OCI-LY3 (cell line): ENCODE data around the gene HCAR3.

Source experiments
- H2AFZ ChIP-seq: fragments of 200-600, 300-600 bp; shearing (Covaris generic); 2 replicates; pipeline ENCODE4 v1.6.0; 2014; ENCODE audit warnings: antibody characterized with exemption, low read depth, low read length
- H3K27ac ChIP-seq: fragments of 200-600, 300-600 bp; sonication (generic); 2 replicates; pipeline ENCODE4 v1.5.1; 2014; ENCODE audit warnings: mild to moderate bottlenecking, low read length, moderate library complexity, mixed read lengths
- H3K27me3 ChIP-seq: fragments of 200-600, 300-600 bp; sonication (generic); 2 replicates; pipeline ENCODE4 v1.6.1; 2014; ENCODE audit warnings: low read depth, low read length, mixed read lengths
- H3K36me3 ChIP-seq: fragments of 200-600, 300-600 bp; sonication (generic); replicated peaks from 2 replicates; pipeline ENCODE3; 2014; ENCODE audit warnings: low read depth, low read length, mixed read lengths
- H3K4me1 ChIP-seq: fragments of 300-600, 200-600 bp; sonication (generic); 2 replicates; pipeline ENCODE4 v1.6.1; 2014; ENCODE audit warnings: low read length, mixed read lengths
- H3K4me2 ChIP-seq: fragments of 200-600, 300-600 bp; sonication (generic); 2 replicates; pipeline ENCODE4 v1.6.1; 2014; ENCODE audit warnings: low read length, mixed read lengths
- H3K4me3 ChIP-seq: fragments of 300-600, 200-600 bp; sonication (generic); 2 replicates; pipeline ENCODE4 v1.5.1; 2014; ENCODE audit warnings: antibody characterized with exemption, mild to moderate bottlenecking, low read length, moderate library complexity
- H3K79me2 ChIP-seq: fragments of 300-600, 200-600 bp; shearing (Covaris generic); 2 replicates; pipeline ENCODE4 v1.6.1; 2014; ENCODE audit warnings: mild to moderate bottlenecking, low read length, mixed read lengths
- H3K9ac ChIP-seq: fragments of 300-600, 200-600 bp; shearing (Covaris generic); 2 replicates; pipeline ENCODE4 v1.6.0; 2014; ENCODE audit warnings: mild to moderate bottlenecking, low read length, moderate library complexity
- H3K9me3 ChIP-seq: fragments of 200-600, 300-600 bp; shearing (Covaris generic); 2 replicates; pipeline ENCODE4 v1.6.1; 2014; ENCODE audit warnings: low read length, mixed read lengths; ENCODE audit not compliant: insufficient read depth
- H4K20me1 ChIP-seq: fragments of 200-600, 300-600 bp; sonication (generic); 2 replicates; pipeline ENCODE4 v1.6.1; 2016; ENCODE audit warnings: low read length, mixed read lengths; ENCODE audit not compliant: insufficient read depth
- EZH2phosphoT487 ChIP-seq: fragments of 200-600 bp; shearing (Covaris generic); IDR thresholded peaks from 2 replicates; pipeline ENCODE4 v1.6.1; 2018; ENCODE audit warnings: antibody characterized with exemption, mixed run types, low read depth
- TF ChIP-seq, protein P1 (sequence below): fragments of 200-600, 300-600 bp; sonication (generic); IDR thresholded peaks from 2 replicates; pipeline ENCODE4 v1.5.1; 2014; ENCODE audit warnings: antibody characterized with exemption, low read length, low read depth

The HCAR3 gene

DNA sequence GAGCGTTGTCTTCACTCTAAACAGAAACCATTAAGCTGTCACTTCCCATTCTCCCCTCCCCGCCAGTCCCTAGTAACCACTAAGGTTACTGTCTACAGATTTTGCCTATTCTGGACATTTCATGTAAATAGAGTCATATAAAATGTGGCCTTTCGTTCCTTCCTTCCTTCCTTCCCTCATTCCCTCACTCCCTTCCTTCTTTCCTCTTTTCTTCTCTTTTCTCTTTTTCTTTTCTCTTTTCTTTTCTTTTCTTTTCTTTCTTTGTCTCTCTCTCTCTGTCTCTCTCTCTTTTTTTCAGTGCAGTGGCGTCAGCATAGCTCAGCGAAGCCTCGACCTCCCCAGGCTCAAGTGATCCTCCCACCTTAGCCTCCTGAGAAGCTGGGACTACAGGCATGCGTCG is 51.3 kb downstream of the HCAR3 start:
- Histone ChIP-seq H3K4me1 (no peaks in the 10 kb centered on the region), H3K79me2 (no peaks in the 10 kb centered on the region), H3K27me3 (no peaks in the 10 kb centered on the region), H3K9me3 (no peaks in the 10 kb centered on the region), H3K4me2 (no peak overlapping the region), H2AFZ (no peak overlapping the region), H3K36me3 (no peaks in the 10 kb centered on the region), H3K27ac (no peak overlapping the region), H4K20me1 (no peaks in the 10 kb centered on the region), H3K9ac (no peak overlapping the region), H3K4me3 (no peak overlapping the region)
- TF ChIP-seq EZH2phosphoT487, result no peak
- TF ChIP-seq, protein P1, sequence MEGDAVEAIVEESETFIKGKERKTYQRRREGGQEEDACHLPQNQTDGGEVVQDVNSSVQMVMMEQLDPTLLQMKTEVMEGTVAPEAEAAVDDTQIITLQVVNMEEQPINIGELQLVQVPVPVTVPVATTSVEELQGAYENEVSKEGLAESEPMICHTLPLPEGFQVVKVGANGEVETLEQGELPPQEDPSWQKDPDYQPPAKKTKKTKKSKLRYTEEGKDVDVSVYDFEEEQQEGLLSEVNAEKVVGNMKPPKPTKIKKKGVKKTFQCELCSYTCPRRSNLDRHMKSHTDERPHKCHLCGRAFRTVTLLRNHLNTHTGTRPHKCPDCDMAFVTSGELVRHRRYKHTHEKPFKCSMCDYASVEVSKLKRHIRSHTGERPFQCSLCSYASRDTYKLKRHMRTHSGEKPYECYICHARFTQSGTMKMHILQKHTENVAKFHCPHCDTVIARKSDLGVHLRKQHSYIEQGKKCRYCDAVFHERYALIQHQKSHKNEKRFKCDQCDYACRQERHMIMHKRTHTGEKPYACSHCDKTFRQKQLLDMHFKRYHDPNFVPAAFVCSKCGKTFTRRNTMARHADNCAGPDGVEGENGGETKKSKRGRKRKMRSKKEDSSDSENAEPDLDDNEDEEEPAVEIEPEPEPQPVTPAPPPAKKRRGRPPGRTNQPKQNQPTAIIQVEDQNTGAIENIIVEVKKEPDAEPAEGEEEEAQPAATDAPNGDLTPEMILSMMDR, result no peak
